Measurements from ENCODE around the gene OTOS.

OTOS gene

GRCh38 chr2:240140511-240140910 is at the start of gene OTOS:
OTOS (minus strand) TSS chr2:240140658; CDS start chr2:240140326, 332 bp downstream.
- no peak for DNase-seq

GRCh38 chr2:240189686-240190085 is 49.2 kb upstream of the OTOS start:
- DNase-seq, result no peak

GRCh38 chr2:240187989-240188590 is 47.6 kb upstream of the OTOS start:
- DNase-seq, result no peak

GRCh38 chr2:240186191-240186725 is 45.8 kb upstream of the OTOS start:
- no peak for DNase-seq

GRCh38 chr2:240184656-240185055 is 44.2 kb upstream of the OTOS start:
- no peak for DNase-seq

- DNase-seq, result no peak
Observed at GRCh38 chr2:240183875-240184590, 43.6 kb upstream of the OTOS start.

- no peak for DNase-seq
Observed at GRCh38 chr2:240183006-240183874, 42.8 kb upstream of the OTOS start.

- DNase-seq, result no peak
Observed at GRCh38 chr2:240182476-240182875, 42.0 kb upstream of the OTOS start.

GRCh38 chr2:240182001-240182400 is 41.5 kb upstream of the OTOS start:
- DNase-seq, result no peak

- DNase-seq, result no peak
Observed at GRCh38 chr2:240179941-240180666, 39.6 kb upstream of the OTOS start.

GRCh38 chr2:240179186-240179815 is 38.8 kb upstream of the OTOS start:
- DNase-seq, result no peak

- DNase-seq, result no peak
Observed at GRCh38 chr2:240178564-240178963, 38.1 kb upstream of the OTOS start.

GRCh38 chr2:240174496-240174895 is 34.0 kb upstream of the OTOS start:
- DNase-seq, result no peak

- DNase-seq, result no peak
Observed at GRCh38 chr2:240172071-240172895, 31.8 kb upstream of the OTOS start.

- DNase-seq, result no peak
Observed at GRCh38 chr2:240170883-240171282, 30.4 kb upstream of the OTOS start.

- no peak for DNase-seq
Observed at GRCh38 chr2:240170354-240170735, 29.9 kb upstream of the OTOS start.

GRCh38 chr2:240169486-240170353 is 29.3 kb upstream of the OTOS start:
- no peak for DNase-seq

- DNase-seq, result no peak
Observed at GRCh38 chr2:240168546-240169361, 28.3 kb upstream of the OTOS start.

GRCh38 chr2:240168041-240168440 is 27.6 kb upstream of the OTOS start:
- no peak for DNase-seq

GRCh38 chr2:240167588-240167880 is 27.1 kb upstream of the OTOS start:
- DNase-seq, result no peak

Measured in NCI-H1436 treated with DMSO at 0.1 percent for 48 hours (cell line).